Left lung (tissue), 10 donors: Measurements from ENCODE around the gene ARL9. TPM values are rescaled to one million over a fixed set of nuclear protein-coding genes. Genes with fewer than 3 reads are reported as not detected.
A peak's percentile ranks its signal among the peaks of the same experiment; 100 is the strongest.
"Not testable (repeated sequence)": the region's sequence is repeated elsewhere in the genome, so short reads cannot be mapped to it uniquely, and the experiment has no call there.

ENCODE experiments used
- ATAC-seq: fragments of 200-7000 bp; cut with Tn5 transposase; one replicate; pipeline ENCODE4 v1.9.1; 2020; ENCODE audit warnings: moderate library complexity
- DNase-seq, 4 donors: peaks; one replicate each; pipeline ENCODE4 v3.0.0-alpha.2; 2013 to 2020
- H3K27ac ChIP-seq, 2 donors: fragments of 200-600 bp; sonication (generic) in 1 of 2; one replicate each; pipeline versions ENCODE4 v1.5.0 to v1.8.0; 2020 to 2021
- H3K27me3 ChIP-seq, 2 donors: fragments of 200-600 bp; sonication (generic) in 1 of 2; one replicate each; pipeline versions ENCODE4 v1.5.0 to v1.8.0; 2020 to 2021
- H3K36me3 ChIP-seq, 2 donors: fragments of 200-600 bp; sonication (generic) in 1 of 2; one replicate each; pipeline versions ENCODE4 v1.5.0 to v1.8.0; 2020 to 2021
- H3K4me1 ChIP-seq, 2 donors: fragments of 200-600 bp; one replicate each; pipeline ENCODE4 v1.8.0; 2021
- H3K4me3 ChIP-seq, 2 donors: fragments of 200-600 bp; sonication (generic) in 1 of 2; one replicate each; pipeline versions ENCODE4 v1.5.0 to v1.8.0; 2020 to 2021; ENCODE audit warnings: mild to moderate bottlenecking in 1 of 2
- H3K9me3 ChIP-seq, 2 donors: fragments of 200-600 bp; sonication (generic) in 1 of 2; one replicate each; pipeline versions ENCODE4 v1.5.0 to v1.8.0; 2020 to 2021
- intact Hi-C, 2 donors: fragments of 100-400 bp; cut with DNase I; formaldehyde crosslinking; loops; one replicate each; pipeline versions ENCODE4 v1.11.2 to v1.14.2; 2022
- polyA plus RNA-seq, 6 donors: library from polyadenylated mRNA; unstranded; fragments of 120-200 nt; gene quantifications; one replicate each; pipeline ENCODE4 v1.2.1, GENCODE V29; 2013; ENCODE audit not compliant: insufficient read length in 6 of 6
- total RNA-seq, 2 donors: library from RNA; stranded (reverse); fragmentation: NEBNext Ultra II Directional; extraction: Animal tissue kit (Norgen Biotek cat#: 25700); gene quantifications; one replicate each; pipeline ENCODE4 v1.2.1, GENCODE V29; 2021
- TF ChIP-seq, protein P1 (sequence below), 2 donors: fragments of 200-600 bp; sonication (generic) in 1 of 2; IDR thresholded peaks; one replicate each; pipeline versions ENCODE4 v1.5.0 to v1.8.0; 2021; ENCODE audit warnings: antibody characterized with exemption in 2 of 2
- donor health status: DM: no; HTN: yes; CAD: no.
- donor health status: DM: no; HTN: no; CAD: no.

ARL9 gene
- total and polyA plus RNA-seq, 8 donors = 0.15 to 1.5 (median 0.56) TPM; not detected in 1

GRCh38 chr4:56464581-56464980, 41.0 kb upstream of the ARL9 start:
- Histone ChIP-seq H3K9me3 (no peaks in the 10 kb centered on the region), H3K4me1 (peaks cover 24 to 40% of the 10 kb centered on the region in 2 donors), H3K27me3 (no peaks in the 10 kb centered on the region), H3K27ac (no peak overlapping the region), H3K4me3 (no peak overlapping the region), H3K36me3 (peaks cover 0 to 33% of the 10 kb centered on the region in 2 donors)
- no peak for ATAC-seq
- DNase-seq = no peak
- TF ChIP-seq, protein P1, sequence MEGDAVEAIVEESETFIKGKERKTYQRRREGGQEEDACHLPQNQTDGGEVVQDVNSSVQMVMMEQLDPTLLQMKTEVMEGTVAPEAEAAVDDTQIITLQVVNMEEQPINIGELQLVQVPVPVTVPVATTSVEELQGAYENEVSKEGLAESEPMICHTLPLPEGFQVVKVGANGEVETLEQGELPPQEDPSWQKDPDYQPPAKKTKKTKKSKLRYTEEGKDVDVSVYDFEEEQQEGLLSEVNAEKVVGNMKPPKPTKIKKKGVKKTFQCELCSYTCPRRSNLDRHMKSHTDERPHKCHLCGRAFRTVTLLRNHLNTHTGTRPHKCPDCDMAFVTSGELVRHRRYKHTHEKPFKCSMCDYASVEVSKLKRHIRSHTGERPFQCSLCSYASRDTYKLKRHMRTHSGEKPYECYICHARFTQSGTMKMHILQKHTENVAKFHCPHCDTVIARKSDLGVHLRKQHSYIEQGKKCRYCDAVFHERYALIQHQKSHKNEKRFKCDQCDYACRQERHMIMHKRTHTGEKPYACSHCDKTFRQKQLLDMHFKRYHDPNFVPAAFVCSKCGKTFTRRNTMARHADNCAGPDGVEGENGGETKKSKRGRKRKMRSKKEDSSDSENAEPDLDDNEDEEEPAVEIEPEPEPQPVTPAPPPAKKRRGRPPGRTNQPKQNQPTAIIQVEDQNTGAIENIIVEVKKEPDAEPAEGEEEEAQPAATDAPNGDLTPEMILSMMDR (IDR thresholded peaks at IDR 0.05) = no peak
- intact Hi-C loops = no loop called here

GRCh38 chr4:56465599-56466295, 39.8 kb upstream of the ARL9 start:
- DNase-seq (no peak), ATAC-seq (no peak)
- Histone ChIP-seq H3K27ac (no peak overlapping the region), H3K27me3 (no peaks in the 10 kb centered on the region), H3K4me3 (peak overlapping the region; percentile 96 to 97), H3K36me3 (peaks cover 0 to 28% of the 10 kb centered on the region in 2 donors), H3K4me1 (peaks cover 24 to 47% of the 10 kb centered on the region in 2 donors), H3K9me3 (no peaks in the 10 kb centered on the region)
- TF ChIP-seq, protein P1 (IDR thresholded peaks at IDR 0.05) = no peak
- intact Hi-C loops = no loop called here

DNA sequence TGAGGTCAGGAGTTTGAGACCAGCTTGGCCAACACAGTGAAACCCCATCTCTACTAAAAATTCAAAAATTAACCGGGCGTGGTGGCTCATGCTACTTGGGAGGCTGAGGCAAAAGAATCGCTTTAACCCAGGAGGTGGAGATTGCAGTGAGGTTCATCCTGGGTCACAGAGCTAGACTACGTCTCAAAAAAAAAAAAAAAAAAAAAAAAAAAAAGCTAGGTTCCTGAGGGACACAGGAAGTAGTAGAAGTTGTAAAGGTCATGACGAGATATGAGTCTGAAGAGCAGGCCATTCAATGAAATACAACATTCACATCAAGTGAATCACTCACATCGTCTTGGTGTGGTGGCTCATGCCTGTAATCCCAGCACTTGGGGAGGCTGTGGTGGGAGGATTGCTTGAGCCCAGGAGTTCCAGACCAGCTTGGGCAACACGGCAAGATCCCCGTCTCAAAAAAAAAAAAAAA, 39.3 kb upstream of the ARL9 start:
- peak overlapping the region in 1 of 2 donors; percentile 89 for H3K27ac ChIP-seq
- peaks cover 24 to 47% of the 10 kb centered on the region in 2 donors for H3K4me1 ChIP-seq
- intact Hi-C loops, DNase-seq, H3K9me3 ChIP-seq, H3K27me3 ChIP-seq: not testable (repeated sequence)
- H3K36me3 ChIP-seq = peaks cover 0 to 28% of the 10 kb centered on the region in 2 donors
- ATAC-seq = peak; percentile 37
- H3K4me3 ChIP-seq = peak overlapping the region; percentile 96 to 97

DNA sequence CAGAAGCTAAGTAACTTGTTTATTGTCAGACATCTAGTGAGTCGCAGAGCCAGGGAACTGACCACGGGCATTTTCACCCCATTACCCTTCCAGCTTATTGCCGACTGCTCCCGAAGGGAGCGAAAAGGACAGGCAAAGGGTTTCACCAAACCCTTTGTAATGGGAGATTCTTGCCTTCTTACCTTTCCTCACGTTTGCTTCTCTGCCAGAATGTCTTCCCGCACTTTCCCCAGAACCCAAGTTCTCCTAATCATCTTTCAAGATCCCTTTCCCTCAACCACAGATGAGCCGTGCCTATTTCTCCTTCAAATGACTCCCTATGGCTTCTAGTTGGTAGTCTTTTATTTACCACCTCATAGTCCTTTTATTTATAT, 38.7 kb upstream of the ARL9 start:
- intact Hi-C loops = no loop called here
- TF ChIP-seq, protein P1 (IDR thresholded peaks at IDR 0.05) = no peak

GRCh38 chr4:56467284-56468096, 38.1 kb upstream of the ARL9 start, which contains the start of gene SRP72:
Gene SRP72 (plus strand): TSS chr4:56467617. CDS start chr4:56467636, 19 bp downstream.
- TF ChIP-seq, protein P1 (IDR thresholded peaks at IDR 0.05) = no peak
- Histone ChIP-seq H3K27me3 (no peaks in the 10 kb centered on the region), H3K27ac (peak within 1 kb of the TSS; percentile 89), H3K4me1 (peaks cover 24 to 47% of the 10 kb centered on the region in 2 donors), H3K9me3 (no peaks in the 10 kb centered on the region), H3K4me3 (peak within 1 kb of the TSS; percentile 96 to 97), H3K36me3 (peaks cover 0 to 30% of the 10 kb centered on the region in 2 donors)
- intact Hi-C loops = no loop called here
- peak; percentile 99 for ATAC-seq
- peak; percentile 87 to 96 (median 92) for DNase-seq

More for the DNA sequence above, 38.7 kb upstream of the ARL9 start:
- peak overlapping the region; percentile 96 to 97 for H3K4me3 ChIP-seq
- ATAC-seq (no peak), DNase-seq (no peak)
- H3K36me3 ChIP-seq = peaks cover 0 to 30% of the 10 kb centered on the region in 2 donors
- H3K27me3 ChIP-seq = no peaks in the 10 kb centered on the region
- H3K27ac ChIP-seq = peak overlapping the region; percentile 89
- peaks cover 24 to 47% of the 10 kb centered on the region in 2 donors for H3K4me1 ChIP-seq
- no peaks in the 10 kb centered on the region for H3K9me3 ChIP-seq
